GM23248 (cell line): ENCODE measurements around the gene CCNG2. TPM values are rescaled to one million over a fixed set of nuclear protein-coding genes. Genes with fewer than 3 reads are reported as not detected.

Experiments
- DNase-seq: peaks from one replicate; pipeline ENCODE4 v3.0.0-alpha.2; 2015
- H2AFZ ChIP-seq: fragments of 200-600 bp; sonication (generic); 2 replicates; pipeline ENCODE4 v1.6.1; 2016; ENCODE audit warnings: antibody characterized with exemption
- H3F3A ChIP-seq: fragments of 200-600 bp; sonication (generic); 2 replicates; pipeline ENCODE4 v1.6.1; 2016; ENCODE audit warnings: mild to moderate bottlenecking, antibody characterized with exemption, mixed run types; ENCODE audit not compliant: insufficient read depth
- H3K27ac ChIP-seq: fragments of 200-600 bp; sonication (generic); 2 replicates; pipeline ENCODE4 v1.5.1; 2016; ENCODE audit warnings: mild to moderate bottlenecking
- H3K27me3 ChIP-seq: fragments of 200-600 bp; sonication (generic); replicated peaks from 2 replicates; pipeline ENCODE4 v1.6.1; 2016; ENCODE audit warnings: mild to moderate bottlenecking; ENCODE audit not compliant: insufficient read depth
- H3K36me3 ChIP-seq: fragments of 200-600 bp; sonication (generic); 2 replicates; pipeline ENCODE4 v1.6.1; 2016; ENCODE audit warnings: low read depth, mild to moderate bottlenecking
- H3K4me1 ChIP-seq: fragments of 200-600 bp; sonication (generic); 2 replicates; pipeline ENCODE4 v1.6.1; 2016; ENCODE audit warnings: mild to moderate bottlenecking; ENCODE audit not compliant: insufficient read depth
- H3K4me2 ChIP-seq: fragments of 200-600 bp; sonication (generic); one replicate; pipeline ENCODE4 v1.6.1; 2016; ENCODE audit warnings: mild to moderate bottlenecking; ENCODE audit not compliant: unreplicated experiment
- H3K4me3 ChIP-seq: fragments of 200-600 bp; sonication (generic); 2 replicates; pipeline ENCODE4 v1.5.1; 2016; ENCODE audit warnings: mild to moderate bottlenecking
- H3K79me2 ChIP-seq: fragments of 200-600 bp; sonication (generic); 2 replicates; pipeline ENCODE4 v1.6.1; 2016; ENCODE audit warnings: mild to moderate bottlenecking; ENCODE audit not compliant: insufficient read depth
- H3K9ac ChIP-seq: fragments of 200-600 bp; sonication (generic); 2 replicates; pipeline ENCODE4 v1.6.1; 2016; ENCODE audit warnings: mild to moderate bottlenecking
- H3K9me2 ChIP-seq: fragments of 200-600 bp; sonication (generic); 2 replicates; pipeline ENCODE4 v1.6.1; 2016; ENCODE audit warnings: mixed run types, mild to moderate bottlenecking, moderate library complexity; ENCODE audit not compliant: insufficient read depth
- H3K9me3 ChIP-seq: fragments of 200-600 bp; sonication (generic); one replicate; pipeline ENCODE4 v1.6.1; 2017; ENCODE audit warnings: low read depth
- H4K20me1 ChIP-seq: fragments of 200-600 bp; sonication (generic); 2 replicates; pipeline ENCODE4 v1.6.0; 2016; ENCODE audit not compliant: insufficient read depth
- EZH2 ChIP-seq: fragments of 200-600 bp; sonication (generic); IDR thresholded peaks from 2 replicates; pipeline ENCODE4 v1.6.1; 2018; ENCODE audit warnings: antibody characterized with exemption, mild to moderate bottlenecking; ENCODE audit not compliant: insufficient read depth, poor library complexity, severe bottlenecking
- EZH2phosphoT487 ChIP-seq: fragments of 200-600 bp; sonication (generic); IDR thresholded peaks from 2 replicates; pipeline ENCODE4 v1.6.1; 2018; ENCODE audit warnings: antibody characterized with exemption, moderate library complexity, mild to moderate bottlenecking, low read depth; ENCODE audit not compliant: insufficient read depth
- WGBS, 2 experiments: methylation state at CpG; one replicate each; pipeline ENCODE4 v1.1.6; 2015 to 2017; ENCODE audit warnings: low lambda C conversion rate in 2 of 2, low coverage in 1 of 2; ENCODE audit errors: missing lambda C conversion rate in 2 of 2; 5-methylcytosine and 5-hydroxymethylcytosine counted together
- in situ Hi-C: fragments of 300-500 bp; cut with MboI; formaldehyde crosslinking; loops from 2 replicates; pipeline ENCODE4 v1.15.0; 2020
- polyA plus RNA-seq: library from polyadenylated mRNA; unstranded; fragments of >200 nt; fragmentation: Nextera tagmentation; extraction: Ambion mirVana; gene quantifications from 2 replicates; pipeline ENCODE4 v1.2.1, GENCODE V29; 2016
- total RNA-seq: library from RNA; depleted of rRNA; stranded (reverse); fragments of >200 nt; shearing (Covaris generic); gene quantifications from 2 replicates; pipeline ENCODE4 v1.2.3, GENCODE V29; 2014

CCNG2 gene
- total and polyA plus RNA-seq, 2 experiments from 2014 or later: 32.6 to 40.0 TPM

- no peak for TF ChIP-seq EZH2
- no peak for TF ChIP-seq EZH2phosphoT487
- H2AFZ ChIP-seq: no peak overlapping the region
- no peaks in the 10 kb centered on the region for H3K79me2 ChIP-seq
- H3K9me3 ChIP-seq: no peaks in the 10 kb centered on the region
- peaks cover 4% of the 10 kb centered on the region for H3K4me1 ChIP-seq
- no peaks in the 10 kb centered on the region for H3K9me2 ChIP-seq
- no peaks in the 10 kb centered on the region for H3F3A ChIP-seq
- in situ Hi-C loops: no loop called here
- no peak for DNase-seq
- H3K36me3 ChIP-seq: no peaks in the 10 kb centered on the region
- H3K27ac ChIP-seq: no peak overlapping the region
- no peaks in the 10 kb centered on the region for H4K20me1 ChIP-seq
- H3K4me3 ChIP-seq: no peak overlapping the region
- 0 out of 2 replicates have a peak, but pooled peaks cover 6% of the 10 kb centered on the region for H3K27me3 ChIP-seq
- no peak overlapping the region for H3K9ac ChIP-seq
- WGBS, 2 experiments: 94 to 97% methylated on average over 4 of the region's 4 CpGs
- H3K4me2 ChIP-seq: no peak overlapping the region
Measured at GRCh38 chr4:77196866-77197265, 39.9 kb downstream of the CCNG2 start.

DNA sequence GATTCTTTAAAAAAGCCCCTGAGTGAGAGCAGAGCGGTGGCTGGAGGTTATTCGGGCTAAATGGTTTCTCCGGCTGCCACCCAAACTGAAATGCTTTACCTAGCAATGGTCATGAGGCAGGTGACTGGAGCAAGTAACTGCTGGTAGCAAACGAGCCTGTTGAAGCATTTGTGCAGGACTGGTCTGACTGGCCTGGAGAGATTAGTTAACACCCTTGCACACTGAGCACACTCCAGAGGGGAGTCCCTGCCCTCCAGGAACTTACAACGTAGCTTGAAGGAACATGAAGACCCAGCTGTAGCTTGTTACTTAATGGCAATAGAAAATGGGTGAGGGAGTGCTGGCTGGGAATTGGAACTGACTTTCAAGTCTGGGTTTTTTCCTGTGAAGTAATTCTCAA is 40.4 kb downstream of the CCNG2 start:
- 0 out of 2 replicates have a peak, but pooled peaks cover 4% of the 10 kb centered on the region for H3F3A ChIP-seq
- no peak overlapping the region for H2AFZ ChIP-seq
- H3K4me1 ChIP-seq: peaks cover 9% of the 10 kb centered on the region
- TF ChIP-seq EZH2phosphoT487: no peak
- no peak for TF ChIP-seq EZH2
- H3K9me3 ChIP-seq: no peaks in the 10 kb centered on the region
- 76 to 77% methylated on average over 5 of the region's 5 CpGs for WGBS, 2 experiments
- H3K9ac ChIP-seq: no peak overlapping the region
- H3K9me2 ChIP-seq: no peaks in the 10 kb centered on the region
- DNase-seq: no peak
- H3K4me2 ChIP-seq: no peak overlapping the region
- H3K36me3 ChIP-seq: no peaks in the 10 kb centered on the region
- in situ Hi-C loops: no loop called here
- H3K79me2 ChIP-seq: no peaks in the 10 kb centered on the region
- H4K20me1 ChIP-seq: no peaks in the 10 kb centered on the region
- H3K4me3 ChIP-seq: no peak overlapping the region
- H3K27ac ChIP-seq: no peak overlapping the region
- H3K27me3 ChIP-seq: 0 out of 2 replicates have a peak, but pooled peaks cover 6% of the 10 kb centered on the region

DNA sequence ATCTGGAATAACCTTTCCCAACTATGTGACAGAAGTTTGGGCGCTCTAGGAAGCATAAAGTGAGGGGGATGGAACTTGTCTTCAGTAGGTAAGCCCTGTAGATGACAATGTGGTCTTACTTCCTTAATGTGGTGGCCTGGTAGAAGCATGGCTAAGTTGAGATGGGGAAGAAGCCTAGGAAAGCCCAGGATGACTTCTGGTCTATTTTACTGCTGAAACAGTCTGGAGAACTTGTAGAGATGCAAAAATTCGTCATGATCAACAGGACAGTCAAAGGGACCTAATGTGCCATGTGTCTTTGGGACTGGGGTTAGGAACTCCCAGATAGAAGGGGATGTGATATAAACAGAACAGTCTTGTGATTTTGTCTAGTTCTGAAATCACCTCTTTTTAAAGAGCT is 40.8 kb downstream of the CCNG2 start:
- Histone ChIP-seq H3K4me3 (no peak overlapping the region), H3K79me2 (no peaks in the 10 kb centered on the region), H3K9ac (no peak overlapping the region), H3K9me3 (no peaks in the 10 kb centered on the region), H3K36me3 (no peaks in the 10 kb centered on the region), H3K4me1 (peaks cover 13% of the 10 kb centered on the region), H3K27ac (no peak overlapping the region), H3F3A (0 out of 2 replicates have a peak, but pooled peaks cover 4% of the 10 kb centered on the region), H3K9me2 (no peaks in the 10 kb centered on the region), H2AFZ (no peak overlapping the region), H3K4me2 (no peak overlapping the region), H3K27me3 (0 out of 2 replicates have a peak, but pooled peaks cover 6% of the 10 kb centered on the region), H4K20me1 (no peaks in the 10 kb centered on the region)
- DNase-seq: no peak
- in situ Hi-C loops: no loop called here
- WGBS, 2 experiments: 46 to 50% methylated on average over 2 of the region's 2 CpGs
- TF ChIP-seq EZH2phosphoT487 (no peak), EZH2 (no peak)

GRCh38 chr4:77199276-77199675 is 42.3 kb downstream of the CCNG2 start:
- no peak for DNase-seq
- H3F3A ChIP-seq: peaks cover 6% of the 10 kb centered on the region; the same call in 1 of the 2 replicates
- in situ Hi-C loops: no loop called here
- H2AFZ ChIP-seq: no peak overlapping the region
- WGBS, 2 experiments: 71 to 79% methylated on average over 2 of the region's 2 CpGs
- no peaks in the 10 kb centered on the region for H3K79me2 ChIP-seq
- no peaks in the 10 kb centered on the region for H4K20me1 ChIP-seq
- H3K36me3 ChIP-seq: no peaks in the 10 kb centered on the region
- no peak for TF ChIP-seq EZH2
- TF ChIP-seq EZH2phosphoT487: no peak
- H3K9me3 ChIP-seq: no peaks in the 10 kb centered on the region
- H3K9me2 ChIP-seq: no peaks in the 10 kb centered on the region
- H3K4me1 ChIP-seq: peaks cover 16% of the 10 kb centered on the region
- no peak overlapping the region for H3K9ac ChIP-seq
- H3K27me3 ChIP-seq: 0 out of 2 replicates have a peak, but pooled peaks cover 6% of the 10 kb centered on the region
- H3K4me3 ChIP-seq: no peak overlapping the region
- no peak overlapping the region for H3K27ac ChIP-seq
- no peak overlapping the region for H3K4me2 ChIP-seq

DNA sequence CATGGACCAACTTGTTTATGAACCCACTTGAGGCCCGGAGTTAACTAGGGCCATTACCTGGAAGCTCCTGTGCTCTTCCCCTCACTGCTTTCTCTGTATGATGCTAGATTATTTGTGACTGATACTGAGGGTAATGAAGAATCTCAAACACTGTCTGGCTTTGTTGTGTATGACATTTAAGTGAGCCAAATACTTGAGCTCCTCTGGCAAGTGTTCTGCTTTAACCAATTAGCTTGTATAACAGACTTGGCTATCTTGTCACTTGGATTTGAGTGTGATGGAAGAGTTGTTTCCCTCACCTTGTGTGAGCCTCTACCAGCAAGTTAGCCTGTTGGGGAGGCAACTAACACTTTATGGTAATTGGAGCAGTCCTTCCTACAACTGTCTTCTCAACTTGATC is 42.7 kb downstream of the CCNG2 start:
- Histone ChIP-seq H3K9ac (no peak overlapping the region), H3K27ac (no peak overlapping the region), H4K20me1 (no peaks in the 10 kb centered on the region), H2AFZ (no peak overlapping the region), H3K79me2 (no peaks in the 10 kb centered on the region), H3K27me3 (0 out of 2 replicates have a peak, but pooled peaks cover 1% of the 10 kb centered on the region), H3K4me3 (no peak overlapping the region), H3K9me3 (no peaks in the 10 kb centered on the region), H3K36me3 (no peaks in the 10 kb centered on the region), H3K4me1 (peaks cover 16% of the 10 kb centered on the region), H3F3A (peaks cover 11% of the 10 kb centered on the region; the same call in 1 of the 2 replicates), H3K4me2 (no peak overlapping the region), H3K9me2 (no peaks in the 10 kb centered on the region)
- TF ChIP-seq EZH2: no peak
- no peak for TF ChIP-seq EZH2phosphoT487
- in situ Hi-C loops: loop anchor here (10.0 to 25.0 kb wide), 2 partner anchors 105 to 687 kb away; no protein-coding TSS in a partner anchor
- WGBS, 2 experiments: 57 to 75% methylated on average over 1 of the region's 1 CpG
- no peak for DNase-seq
